ENCODE measurements around the gene NQO2. TPM values are rescaled to one million over a fixed set of nuclear protein-coding genes. Genes with fewer than 3 reads are reported as not detected.

Gene NQO2
- total RNA-seq, 2 experiments from 2014 or later, result 36.1 to 38.9 TPM

GRCh38 chr6:3068329-3069214 is 68.9 kb downstream of the NQO2 start, which contains the start of gene RIPK1:
Gene RIPK1, plus strand, starts transcription at chr6:3068494. Its CDS starts 8,330 bp downstream, at chr6:3076824.
- Mint-ChIP-seq H3K4me1 (ENCODE audit: low read depth) (peaks cover 62% of the 10 kb centered on the region), H3K36me3 (peaks cover 6% of the 10 kb centered on the region), H3K9me3 (no peaks in the 10 kb centered on the region), H3K27me3 (no peaks in the 10 kb centered on the region), H3K27ac (peak within 1 kb of the TSS; percentile 98), H3K4me3 (peak within 1 kb of the TSS; percentile 96)
- POLR2A ChIA-PET, result interaction anchor here (0.6 to 2.3 kb wide), 7 partner anchors 11 to 782 kb away, joined by 3 to 17 read pairs (median 3); partner anchors contain the start of genes NQO2 and SERPINB1
- intact Hi-C loops (cut with micrococcal nuclease), result loop anchor here (1.0 to 5.0 kb wide), 7 partner anchors 50 to 821 kb away; partner anchors contain the start of genes BPHL, FAM50B, GMDS and PSMG4
- CTCF ChIA-PET, result interaction anchor here (0.6 to 4.3 kb wide), 9 partner anchors 11 to 222 kb away, joined by 3 to 18 read pairs (median 3); partner anchors contain the start of gene NQO2
- peak; percentile 96 for DNase-seq

Other genes starting within 250 kb of the NQO2 start
- under 1 TPM; 0.05 to 0.07 TPM for gene MYLK4, start 249.0 kb upstream of the NQO2 start, total RNA-seq
- gene WRNIP1, start 234.5 kb upstream of the NQO2 start, total RNA-seq, result 10 to 100 TPM; 32.7 to 32.8 TPM
- gene SERPINB1, start 158.0 kb upstream of the NQO2 start, total RNA-seq, result 100 to 1,000 TPM; 164 to 169 TPM
- gene SERPINB9, start 96.6 kb upstream of the NQO2 start, total RNA-seq, result 10 to 100 TPM; 69.9 to 72.6 TPM
- 10 to 100 TPM; 59.0 to 64.7 TPM for gene SERPINB6, start 28.3 kb upstream of the NQO2 start, total RNA-seq
- 10 to 100 TPM; 18.5 to 18.6 TPM for gene RIPK1, start 68.6 kb downstream of the NQO2 start, total RNA-seq
- 10 to 100 TPM; 10.1 to 11.4 TPM for gene BPHL, start 118.8 kb downstream of the NQO2 start, total RNA-seq
- gene TUBB2A, start 157.7 kb downstream of the NQO2 start, total RNA-seq, result 1 to 10 TPM; 4.2 to 4.6 TPM
- under 1 TPM in 1 of 2 experiments, not detected in 1; 0.29 TPM for gene TUBB2B, start 227.8 kb downstream of the NQO2 start, total RNA-seq

Data from activated CD4-positive, alpha-beta memory T cell treated with anti-CD3 and anti-CD28 coated beads for 36 hours (primary cell).